Memory B cell (primary cell): Measurements from ENCODE around the gene TRAPPC14.

Source experiments
- ATAC-seq: fragments of 150-1000 bp; cut with Tn5 transposase; 2 replicates; pipeline ENCODE4 v1.10.0; 2021; ENCODE audit warnings: low read depth, mild to moderate bottlenecking, moderate library complexity
- DNase-seq, 2 donors: peaks; one replicate each; pipeline ENCODE4 v3.0.0; 2022; ENCODE audit warnings: low spot score in 2 of 2
- H3K27ac Mint-ChIP-seq: one replicate; pipeline ENCODE4 v1.8.0; 2022; ENCODE audit warnings: mild to moderate bottlenecking, moderate library complexity, mixed read lengths
- H3K27me3 Mint-ChIP-seq: one replicate; pipeline ENCODE4 v1.8.0; 2022; ENCODE audit warnings: mixed read lengths
- H3K36me3 Mint-ChIP-seq: one replicate; pipeline ENCODE4 v1.8.0; 2022; ENCODE audit warnings: mild to moderate bottlenecking, mixed read lengths
- H3K4me1 Mint-ChIP-seq: one replicate; pipeline ENCODE4 v1.8.0; 2022; ENCODE audit warnings: mixed read lengths
- H3K4me3 Mint-ChIP-seq: one replicate; pipeline ENCODE4 v1.8.0; 2022; ENCODE audit warnings: mild to moderate bottlenecking, moderate library complexity, mixed read lengths
- H3K9me3 Mint-ChIP-seq: one replicate; pipeline ENCODE4 v1.8.0; 2022; ENCODE audit warnings: mixed read lengths

TRAPPC14 gene

DNA sequence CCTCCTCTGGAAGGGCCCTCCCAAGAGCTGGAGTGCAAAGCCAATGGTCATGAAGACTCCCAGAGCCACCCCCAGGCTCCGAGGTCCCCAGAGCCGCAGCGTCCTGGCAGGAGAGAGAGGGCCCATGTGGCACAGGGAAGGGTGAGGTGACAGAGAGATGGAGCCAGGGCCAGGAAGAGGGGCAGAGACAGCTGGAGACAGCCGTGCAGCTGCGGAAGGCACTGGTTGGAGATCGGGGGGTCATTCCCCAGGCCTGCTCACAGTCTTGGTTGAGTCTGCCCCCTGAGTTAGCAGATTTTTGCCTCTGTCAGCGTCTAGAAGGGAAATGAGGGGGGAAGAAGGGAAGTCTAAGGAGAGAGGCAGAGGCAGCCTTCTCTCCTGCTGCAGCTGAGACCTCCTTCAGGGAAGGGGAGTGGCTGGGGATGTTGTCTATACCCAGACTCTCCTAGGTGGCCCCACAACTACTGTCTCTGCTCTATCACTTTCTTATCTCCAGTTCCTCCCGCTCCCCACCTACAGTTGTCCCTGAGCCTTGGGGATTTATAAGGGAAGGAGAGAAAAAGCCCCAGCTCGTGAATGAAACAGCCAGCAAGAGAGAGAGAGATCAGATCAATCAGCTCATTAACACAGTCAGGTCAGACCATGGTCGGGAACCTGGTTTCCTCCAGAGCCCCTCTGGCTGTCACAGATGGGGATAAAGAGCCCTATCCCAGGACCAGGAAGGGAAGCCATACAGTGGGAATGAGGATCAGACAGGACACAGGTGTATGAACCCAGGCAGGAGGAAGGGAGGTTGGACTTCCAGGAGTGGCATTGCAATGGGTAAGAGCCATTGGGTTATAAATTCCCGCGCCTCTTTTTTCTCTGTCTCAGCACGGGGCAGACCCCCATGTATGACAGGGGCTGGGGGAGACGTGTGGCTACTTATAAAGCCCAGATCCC, 8.7 kb upstream of the TRAPPC14 start:
- Mint-ChIP-seq H3K27ac (no peak overlapping the region), H3K36me3 (peaks cover 2% of the 10 kb centered on the region), H3K27me3 (peaks cover 30% of the 10 kb centered on the region), H3K9me3 (no peaks in the 10 kb centered on the region), H3K4me1 (peaks cover 39% of the 10 kb centered on the region), H3K4me3 (no peak overlapping the region)
- DNase-seq, result no peak
- ATAC-seq, result no peak

- H3K9me3 Mint-ChIP-seq, result no peaks in the 10 kb centered on the region
- H3K27me3 Mint-ChIP-seq, result peaks cover 27% of the 10 kb centered on the region
- no peak overlapping the region for H3K27ac Mint-ChIP-seq
- no peak for DNase-seq
- ATAC-seq, result no peak
- H3K36me3 Mint-ChIP-seq, result peaks cover 2% of the 10 kb centered on the region
- H3K4me3 Mint-ChIP-seq, result no peak overlapping the region
- peaks cover 35% of the 10 kb centered on the region for H3K4me1 Mint-ChIP-seq
These were observed 7.9 kb upstream of the TRAPPC14 start for GRCh38 chr7:100166317-100166940.

DNA sequence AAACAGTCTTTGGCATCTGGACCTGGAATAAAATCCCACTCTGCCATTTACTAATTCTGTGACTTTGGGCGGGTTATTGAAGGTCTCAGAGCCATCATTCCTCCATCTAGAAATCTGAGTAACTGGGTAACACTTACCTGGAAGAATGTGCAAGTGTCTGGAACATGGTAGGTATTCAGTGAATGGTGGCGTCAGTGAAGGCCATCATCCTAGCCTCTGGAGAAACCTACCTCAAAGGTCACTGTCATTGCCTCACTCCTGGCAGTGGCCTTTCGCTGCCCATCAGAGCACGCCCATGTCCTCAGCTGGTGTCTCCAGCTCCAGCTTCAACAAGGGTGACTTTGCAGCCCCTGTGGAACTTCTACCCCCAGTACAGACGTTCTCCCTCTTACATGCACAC, 5.3 kb upstream of the TRAPPC14 start:
- Mint-ChIP-seq H3K4me3 (no peak overlapping the region), H3K36me3 (no peaks in the 10 kb centered on the region), H3K9me3 (no peaks in the 10 kb centered on the region), H3K4me1 (peaks cover 28% of the 10 kb centered on the region), H3K27me3 (peaks cover 22% of the 10 kb centered on the region), H3K27ac (no peak overlapping the region)
- ATAC-seq, result no peak
- DNase-seq, result no peak

GRCh38 chr7:100163006-100163531, 4.5 kb upstream of the TRAPPC14 start:
- H3K27me3 Mint-ChIP-seq, result peaks cover 14% of the 10 kb centered on the region
- no peaks in the 10 kb centered on the region for H3K9me3 Mint-ChIP-seq
- DNase-seq (no peak), ATAC-seq (no peak)
- no peaks in the 10 kb centered on the region for H3K36me3 Mint-ChIP-seq
- H3K4me1 Mint-ChIP-seq, result peaks cover 20% of the 10 kb centered on the region
- no peak overlapping the region for H3K4me3 Mint-ChIP-seq
- H3K27ac Mint-ChIP-seq, result no peak overlapping the region

DNA sequence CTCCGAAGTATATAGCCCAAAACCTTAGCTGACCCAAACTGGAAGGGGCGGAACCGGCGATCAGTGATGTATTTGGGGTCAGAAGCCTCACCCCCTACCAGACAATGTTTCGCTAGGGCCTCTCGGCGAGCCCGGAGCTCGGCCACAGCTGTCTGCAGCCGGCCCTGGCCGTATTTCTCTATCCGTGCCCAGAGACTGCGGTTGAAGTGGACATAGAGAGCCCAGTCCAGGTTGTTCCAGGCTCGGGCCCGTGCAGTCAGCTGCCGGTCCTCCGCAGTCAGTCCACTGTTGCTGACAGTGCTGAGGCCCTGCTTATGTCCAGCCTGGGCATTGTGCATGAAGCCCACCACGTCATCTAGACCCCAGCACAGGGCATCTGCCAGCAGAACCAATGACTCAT, 1.5 kb upstream of the TRAPPC14 start:
- H3K4me1 Mint-ChIP-seq, result peaks cover 20% of the 10 kb centered on the region
- H3K4me3 Mint-ChIP-seq, result no peak overlapping the region
- H3K27me3 Mint-ChIP-seq, result peaks cover 2% of the 10 kb centered on the region
- H3K27ac Mint-ChIP-seq, result no peak overlapping the region
- H3K9me3 Mint-ChIP-seq, result no peaks in the 10 kb centered on the region
- ATAC-seq (no peak), DNase-seq (no peak)
- peaks cover 10% of the 10 kb centered on the region for H3K36me3 Mint-ChIP-seq

GRCh38 chr7:100159099-100159623, 638 bp upstream of the TRAPPC14 start:
- peaks cover 10% of the 10 kb centered on the region for H3K36me3 Mint-ChIP-seq
- peaks cover 20% of the 10 kb centered on the region for H3K4me1 Mint-ChIP-seq
- H3K27ac Mint-ChIP-seq, result no peak overlapping the region
- no peaks in the 10 kb centered on the region for H3K9me3 Mint-ChIP-seq
- DNase-seq, result no peak
- no peak for ATAC-seq
- peak overlapping the region; percentile 89 for H3K4me3 Mint-ChIP-seq
- peaks cover 1% of the 10 kb centered on the region for H3K27me3 Mint-ChIP-seq

DNA sequence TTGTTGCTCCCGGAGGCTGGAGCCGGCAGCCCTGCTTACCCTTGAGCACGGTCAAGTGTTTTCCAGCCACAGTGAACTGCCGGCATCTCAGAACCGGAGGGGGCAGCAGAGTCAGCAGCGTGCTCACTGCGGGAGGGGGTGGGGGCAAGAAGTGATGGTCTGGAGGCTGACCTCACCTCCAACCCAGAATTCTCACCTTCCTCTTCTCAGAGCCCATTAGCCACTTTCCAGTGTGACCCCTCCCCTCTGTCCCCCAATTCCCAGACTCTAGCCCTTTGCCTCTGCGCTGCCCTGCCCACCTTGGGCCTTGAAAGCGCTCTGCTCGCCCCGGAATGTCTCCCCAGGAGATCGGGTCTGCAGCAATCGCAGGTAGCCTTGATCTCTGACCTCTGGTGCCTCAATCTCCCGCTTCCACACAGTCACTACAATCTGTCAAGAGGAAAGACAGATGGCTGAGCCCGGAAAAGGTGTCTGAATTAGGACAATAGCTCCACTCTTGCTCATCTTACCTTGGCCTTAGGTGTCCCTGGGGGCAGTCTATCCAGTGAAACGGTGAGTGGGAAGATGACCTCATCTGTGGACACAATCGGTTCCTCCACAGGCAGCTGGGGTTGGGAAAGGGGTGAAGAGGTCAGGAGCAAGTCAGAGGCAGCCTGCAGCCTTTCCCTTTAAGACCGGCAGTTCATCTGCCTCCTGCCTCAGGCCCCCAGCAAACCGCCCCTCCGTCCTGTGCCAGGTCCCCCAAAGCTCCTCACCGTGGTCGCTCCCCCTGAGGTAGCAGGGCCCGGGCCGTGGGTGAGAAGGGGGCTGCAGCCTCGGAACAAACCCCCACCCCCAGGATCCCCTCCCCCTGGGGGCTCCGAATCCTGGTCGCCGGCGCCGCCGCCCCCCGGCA, 942 bp downstream of the TRAPPC14 start:
- H3K9me3 Mint-ChIP-seq, result no peaks in the 10 kb centered on the region
- peaks cover 20% of the 10 kb centered on the region for H3K4me1 Mint-ChIP-seq
- DNase-seq (no peak), ATAC-seq (no peak)
- peaks cover 12% of the 10 kb centered on the region for H3K36me3 Mint-ChIP-seq
- H3K27me3 Mint-ChIP-seq, result no peaks in the 10 kb centered on the region
- peak overlapping the region; percentile 81 for H3K4me3 Mint-ChIP-seq
- H3K27ac Mint-ChIP-seq, result peak overlapping the region; percentile 88

- DNase-seq (no peak), ATAC-seq (no peak)
- Mint-ChIP-seq H3K27ac (peak overlapping the region; percentile 88), H3K36me3 (peaks cover 15% of the 10 kb centered on the region), H3K4me3 (peak overlapping the region; percentile 81), H3K4me1 (peaks cover 25% of the 10 kb centered on the region), H3K9me3 (no peaks in the 10 kb centered on the region), H3K27me3 (no peaks in the 10 kb centered on the region)
These were observed 1.5 kb downstream of the TRAPPC14 start for GRCh38 chr7:100157069-100157333.

DNA sequence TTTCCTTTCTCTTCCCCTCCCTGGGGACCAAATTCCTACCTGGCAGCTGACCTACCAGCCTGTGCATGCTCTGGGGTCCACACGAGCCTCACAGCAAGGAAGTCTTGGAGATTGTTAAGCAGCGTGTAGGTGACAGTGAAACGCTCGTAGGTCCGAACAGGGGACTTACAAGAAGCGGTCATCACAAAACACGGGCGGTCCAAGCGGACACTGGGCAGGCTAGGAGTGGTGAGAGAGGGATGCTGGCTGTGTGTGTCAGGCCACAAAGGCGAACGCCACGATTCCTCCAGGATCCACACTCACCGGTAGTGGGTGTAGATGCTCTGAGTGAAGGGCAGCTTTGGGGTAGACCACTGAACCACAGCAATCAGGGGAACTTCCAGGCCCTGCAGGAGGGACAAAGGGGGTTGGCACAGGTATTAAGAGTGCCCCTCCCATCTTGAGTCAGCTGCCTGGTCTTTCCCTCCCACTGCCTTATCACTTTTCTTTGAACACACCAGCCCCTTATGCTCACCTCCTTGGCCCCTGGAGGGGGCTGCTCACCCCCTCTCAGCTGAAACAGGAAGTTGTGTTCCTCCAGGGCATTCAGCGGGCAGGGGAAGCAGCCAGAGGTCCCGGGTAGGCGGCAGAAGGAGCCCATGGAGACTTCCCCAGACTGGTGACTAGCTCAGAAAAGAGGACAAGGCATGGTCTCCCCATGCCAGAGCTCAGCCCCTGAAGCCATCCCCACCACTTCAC, 2.0 kb downstream of the TRAPPC14 start:
- H3K4me1 Mint-ChIP-seq, result peaks cover 25% of the 10 kb centered on the region
- peak overlapping the region; percentile 81 for H3K4me3 Mint-ChIP-seq
- no peaks in the 10 kb centered on the region for H3K9me3 Mint-ChIP-seq
- ATAC-seq (peak; percentile 53), DNase-seq (no peak)
- peaks cover 15% of the 10 kb centered on the region for H3K36me3 Mint-ChIP-seq
- H3K27ac Mint-ChIP-seq, result peak overlapping the region; percentile 88
- no peaks in the 10 kb centered on the region for H3K27me3 Mint-ChIP-seq

DNA sequence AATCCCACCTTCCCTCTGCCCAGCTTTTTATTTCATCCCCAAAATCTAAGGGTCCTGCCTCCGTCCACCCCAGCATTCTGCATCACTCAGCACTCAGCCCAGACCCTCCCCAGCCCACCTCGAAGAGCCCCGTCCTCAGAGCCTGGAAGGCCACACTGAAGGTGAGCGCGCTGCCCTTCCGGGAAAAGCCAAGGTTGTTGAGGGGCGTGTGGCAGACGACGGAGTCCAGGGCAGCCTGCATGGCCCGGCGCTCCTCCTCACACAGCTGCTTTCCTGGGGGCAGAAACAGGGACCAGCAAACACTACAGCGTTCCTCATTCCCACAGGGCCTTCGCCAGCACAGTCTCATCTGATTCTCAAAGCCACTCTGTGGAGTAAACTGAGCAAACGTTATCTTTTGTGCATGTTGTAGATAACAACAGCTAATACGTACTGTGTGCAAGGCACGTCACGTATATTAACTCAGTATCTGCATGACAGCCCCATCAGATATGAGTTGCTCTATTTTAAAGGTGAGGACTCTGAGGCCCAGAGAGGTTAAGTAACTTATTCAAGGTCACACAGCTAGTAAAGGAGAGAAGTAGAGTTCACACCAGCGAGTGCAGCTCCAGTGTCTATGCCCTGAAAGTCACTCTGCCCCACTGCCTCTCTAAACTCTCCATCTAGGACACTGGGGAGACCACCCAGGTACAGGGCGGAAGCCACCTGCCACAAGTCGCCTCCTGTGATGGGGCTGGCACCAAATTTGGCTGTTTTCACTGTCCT, 2.8 kb downstream of the TRAPPC14 start:
- DNase-seq (no peak), ATAC-seq (no peak)
- Mint-ChIP-seq H3K4me1 (peaks cover 25% of the 10 kb centered on the region), H3K27ac (no peak overlapping the region), H3K36me3 (peaks cover 15% of the 10 kb centered on the region), H3K27me3 (no peaks in the 10 kb centered on the region), H3K9me3 (no peaks in the 10 kb centered on the region), H3K4me3 (no peak overlapping the region)

GRCh38 chr7:100154651-100155491, 3.7 kb downstream of the TRAPPC14 start:
- Mint-ChIP-seq H3K27ac (no peak overlapping the region), H3K4me1 (peaks cover 33% of the 10 kb centered on the region), H3K9me3 (no peaks in the 10 kb centered on the region), H3K36me3 (peaks cover 20% of the 10 kb centered on the region), H3K4me3 (no peak overlapping the region), H3K27me3 (no peaks in the 10 kb centered on the region)
- ATAC-seq, result no peak
- DNase-seq, result no peak
